Activated B cell treated with CpG ODN at 0.5 μM for 24 hours (primary cell): ENCODE measurements around the gene UBA3. TPM values are rescaled to one million over a fixed set of nuclear protein-coding genes. Genes with fewer than 3 reads are reported as not detected.
A peak's percentile ranks its signal among the peaks of the same experiment; 100 is the strongest.

Experiments
- ATAC-seq: fragments of 200-7000 bp; cut with Tn5 transposase; one replicate; pipeline ENCODE4 v1.10.0; 2021; ENCODE audit warnings: low read depth, mild to moderate bottlenecking, moderate library complexity
- CTCF ChIA-PET: fragments of 350-600 bp; sonication (Branson Sonifier 250); formaldehyde crosslinking; loops from one replicate; lab custom pipeline; 2021; ENCODE audit warnings: antibody characterized with exemption; lab: Charles Lee
- POLR2A ChIA-PET: fragments of 350-600 bp; sonication (Branson Sonifier 250); formaldehyde crosslinking; loops from one replicate; lab custom pipeline; 2021; ENCODE audit warnings: antibody characterized with exemption; lab: Charles Lee
- DNase-seq: peaks from one replicate; pipeline ENCODE4 v3.0.0; 2022
- H3K27ac Mint-ChIP-seq: one replicate; pipeline ENCODE4 v1.8.0; 2020; ENCODE audit warnings: mixed read lengths
- H3K27me3 Mint-ChIP-seq: one replicate; pipeline ENCODE4 v1.8.0; 2021; ENCODE audit warnings: mixed read lengths
- H3K36me3 Mint-ChIP-seq: one replicate; pipeline ENCODE4 v1.8.0; 2021; ENCODE audit warnings: low read depth, mixed read lengths
- H3K4me1 Mint-ChIP-seq: one replicate; pipeline ENCODE4 v1.8.0; 2021; ENCODE audit warnings: mixed read lengths
- H3K4me3 Mint-ChIP-seq: one replicate; pipeline ENCODE4 v1.8.0; 2020; ENCODE audit warnings: mild to moderate bottlenecking, mixed read lengths
- H3K9me3 Mint-ChIP-seq: one replicate; pipeline ENCODE4 v1.8.0; 2020; ENCODE audit warnings: mixed read lengths
- CTCF ChIP-seq: fragments of 200-600 bp; IDR thresholded peaks from one replicate; pipeline ENCODE4 v1.8.0; 2022; ENCODE audit warnings: antibody characterized with exemption, mild to moderate bottlenecking
- intact Hi-C: fragments of 100-400 bp; cut with micrococcal nuclease; formaldehyde crosslinking; loops from one replicate; pipeline ENCODE4 v1.15.1; 2024
- total RNA-seq: library from RNA; stranded (reverse); gene quantifications from 2 replicates; pipeline ENCODE4 v1.2.3, GENCODE V29; 2022

Gene UBA3
- total RNA-seq, 1 donor from 2014 or later = 86.6 TPM

GRCh38 chr3:69122403-69122802, 42.2 kb upstream of the UBA3 start, which contains the start of gene LMOD3:
LMOD3 (minus strand) TSS chr3:69122595; CDS start chr3:69122386, 209 bp downstream.
- CTCF ChIA-PET = interaction anchor here (0.6 to 3.7 kb wide), 3 partner anchors 39 to 184 kb away, joined by 3 to 31 read pairs (median 3); partner anchors contain the start of gene EOGT
- no peak for DNase-seq
- H3K9me3 Mint-ChIP-seq = no peaks in the 10 kb centered on the region
- no peak within 1 kb of the TSS for H3K27ac Mint-ChIP-seq
- no peak for ATAC-seq
- peaks cover 4% of the 10 kb centered on the region for H3K4me1 Mint-ChIP-seq
- no peaks in the 10 kb centered on the region for H3K27me3 Mint-ChIP-seq
- no peaks in the 10 kb centered on the region for H3K36me3 Mint-ChIP-seq
- intact Hi-C loops = no loop called here
- H3K4me3 Mint-ChIP-seq = no peak within 1 kb of the TSS
- POLR2A ChIA-PET = no interaction called here
- no peak for TF ChIP-seq CTCF

- POLR2A ChIA-PET = interaction anchor here (1.7 kb wide), 1 partner anchor 70 kb away, joined by 4 read pairs; the partner anchor contains the start of gene TMF1
- H3K27ac Mint-ChIP-seq = no peak overlapping the region
- H3K4me3 Mint-ChIP-seq = no peak overlapping the region
- no peaks in the 10 kb centered on the region for H3K36me3 Mint-ChIP-seq
- no peaks in the 10 kb centered on the region for H3K9me3 Mint-ChIP-seq
- H3K4me1 Mint-ChIP-seq = peaks cover 4% of the 10 kb centered on the region
- DNase-seq (no peak), ATAC-seq (no peak)
- intact Hi-C loops = loop anchor here (1.0 to 2.0 kb wide), 6 partner anchors 37 to 549 kb away; partner anchors contain the start of genes ARL6IP5 and TMF1
- CTCF ChIA-PET = interaction anchor here (0.6 to 3.7 kb wide), 7 partner anchors 10 to 184 kb away, joined by 3 to 31 read pairs (median 5); partner anchors contain the start of genes ARL6IP5, EOGT and TMF1
- H3K27me3 Mint-ChIP-seq = no peaks in the 10 kb centered on the region
- TF ChIP-seq CTCF = no peak
These were observed 41.8 kb upstream of the UBA3 start for GRCh38 chr3:69121950-69122349.

GRCh38 chr3:69121513-69121912, 41.3 kb upstream of the UBA3 start:
- no peaks in the 10 kb centered on the region for H3K36me3 Mint-ChIP-seq

GRCh38 chr3:69120879-69121464, 40.8 kb upstream of the UBA3 start:
- POLR2A ChIA-PET = interaction anchor here (1.1 to 1.7 kb wide), 2 partner anchors 37 to 69 kb away, joined by 4 to 5 read pairs; partner anchors contain the start of genes ARL6IP5 and TMF1
- Mint-ChIP-seq H3K4me1 (peaks cover 4% of the 10 kb centered on the region), H3K36me3 (no peaks in the 10 kb centered on the region), H3K27me3 (no peaks in the 10 kb centered on the region), H3K27ac (no peak overlapping the region), H3K4me3 (no peak overlapping the region), H3K9me3 (no peaks in the 10 kb centered on the region)
- intact Hi-C loops = loop anchor here (1.0 to 2.0 kb wide), 6 partner anchors 36 to 550 kb away; partner anchors contain the start of genes ARL6IP5 and TMF1
- peak; percentile 22 for DNase-seq
- CTCF ChIA-PET = interaction anchor here (0.8 to 3.7 kb wide), 15 partner anchors 10 to 185 kb away, joined by 3 to 31 read pairs (median 4); partner anchors contain the start of genes ARL6IP5 and TMF1
- TF ChIP-seq CTCF = peak; percentile 99
- ATAC-seq = peak; percentile 87

More at GRCh38 chr3:69121513-69121912, 41.3 kb upstream of the UBA3 start:
- ChIA-PET CTCF (interaction anchor here (0.8 to 3.7 kb wide), 14 partner anchors 10 to 185 kb away, joined by 3 to 31 read pairs (median 4); partner anchors contain the start of genes ARL6IP5 and TMF1), POLR2A (interaction anchor here (1.1 to 1.7 kb wide), 2 partner anchors 37 to 69 kb away, joined by 4 to 5 read pairs; partner anchors contain the start of genes ARL6IP5 and TMF1)
- no peaks in the 10 kb centered on the region for H3K9me3 Mint-ChIP-seq
- no peaks in the 10 kb centered on the region for H3K27me3 Mint-ChIP-seq
- intact Hi-C loops = loop anchor here (1.0 to 2.0 kb wide), 6 partner anchors 37 to 549 kb away; partner anchors contain the start of genes ARL6IP5 and TMF1
- no peak for DNase-seq
- peaks cover 4% of the 10 kb centered on the region for H3K4me1 Mint-ChIP-seq
- no peak overlapping the region for H3K4me3 Mint-ChIP-seq
- no peak overlapping the region for H3K27ac Mint-ChIP-seq
- no peak for ATAC-seq
- TF ChIP-seq CTCF = no peak
